DMS 273 (cell line): ENCODE results near the gene PNLDC1.
"Not testable (repeated sequence)": the region's sequence is repeated elsewhere in the genome, so short reads cannot be mapped to it uniquely, and the experiment has no call there.

Source experiments
- DNase-seq: peaks from one replicate; lab custom pipeline; 2025; ENCODE audit not compliant: unreplicated experiment; lab: John Stamatoyannopoulos, UW

The PNLDC1 gene

DNA sequence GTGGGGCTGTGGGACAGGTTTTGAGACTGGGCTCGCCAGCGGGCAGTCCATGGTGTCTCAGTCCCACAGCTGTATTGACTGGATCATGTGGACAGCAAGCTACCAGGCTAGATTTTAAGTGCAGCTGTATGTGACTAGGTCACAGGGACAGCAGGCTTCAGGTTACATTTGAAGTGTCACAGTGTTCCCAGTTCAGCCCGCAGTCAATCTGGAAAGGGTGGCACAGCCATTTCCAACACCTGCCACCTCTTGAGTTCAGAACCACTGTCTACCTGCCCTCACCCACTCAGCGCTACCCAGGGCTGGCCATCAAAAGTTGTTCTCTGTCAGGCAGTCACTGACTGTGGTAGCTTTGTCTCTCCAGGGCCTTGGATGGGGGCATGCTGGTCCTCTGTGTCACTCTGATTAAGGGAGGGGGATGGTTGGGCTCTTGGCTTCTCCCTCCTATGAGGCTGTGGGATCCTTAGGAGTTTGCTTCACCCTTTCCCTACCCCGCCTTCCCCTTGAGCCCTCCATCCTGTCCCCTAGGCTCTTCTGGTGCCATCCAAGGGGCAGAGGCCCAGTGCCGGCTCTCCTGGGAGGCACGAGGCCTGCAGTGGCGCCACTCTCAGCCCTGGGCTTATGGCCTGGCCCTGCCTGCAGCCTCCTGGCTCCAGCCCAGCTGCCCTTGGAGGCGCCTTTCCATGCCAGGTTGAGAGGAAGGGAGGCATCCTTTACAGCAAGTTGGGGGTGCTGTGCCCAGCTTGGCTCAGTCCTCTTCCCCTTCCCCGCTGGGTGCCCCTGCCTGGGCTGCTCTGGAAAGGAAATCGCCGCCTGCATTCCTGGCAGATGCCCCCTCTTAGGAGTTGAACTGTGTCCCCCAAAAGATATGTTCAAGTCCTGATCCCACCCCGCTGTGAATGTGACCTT lies 44.9 kb downstream of the PNLDC1 start:
- DNase-seq: no peak

DNA sequence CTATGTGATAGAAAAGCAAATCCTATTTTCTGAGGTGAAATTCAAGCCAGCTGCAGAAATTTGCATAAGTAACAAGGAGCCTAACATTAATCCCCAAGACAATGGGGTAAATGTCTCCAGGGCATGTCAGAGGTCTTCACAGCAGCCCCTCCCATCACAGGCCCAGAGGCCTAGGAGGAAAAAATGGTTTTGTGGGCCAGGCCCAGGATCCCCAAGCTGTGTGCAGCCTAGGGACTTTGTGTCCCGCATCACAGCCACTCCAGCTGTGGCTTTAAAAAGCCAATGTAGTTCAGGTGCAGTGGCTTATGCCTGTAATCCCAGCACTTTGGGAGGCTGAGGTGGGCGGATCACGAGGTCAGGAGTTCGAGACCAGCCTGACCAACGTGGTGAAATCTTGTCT lies 48.5 kb downstream of the PNLDC1 start:
- DNase-seq: not testable (repeated sequence)

DNA sequence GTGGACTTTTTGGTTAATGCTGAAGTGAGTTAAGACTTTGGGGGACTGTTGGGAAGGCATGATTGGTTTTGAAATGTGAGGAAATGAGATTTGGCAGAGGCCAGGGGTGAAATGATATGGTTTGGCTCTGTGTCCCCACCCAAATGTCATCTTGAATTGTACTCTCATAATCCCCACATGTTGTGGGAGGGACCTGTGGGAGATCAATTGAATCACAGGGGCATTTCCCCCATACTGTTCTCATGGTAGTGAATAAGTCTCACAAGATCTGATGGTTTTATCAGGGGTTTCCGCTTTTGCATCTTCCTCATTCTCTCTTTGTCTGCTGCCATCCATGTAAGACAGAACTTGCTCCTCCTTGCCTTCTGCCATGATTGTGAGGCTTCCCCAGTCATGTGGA lies 49.8 kb downstream of the PNLDC1 start:
- DNase-seq: not testable (repeated sequence)

DNA sequence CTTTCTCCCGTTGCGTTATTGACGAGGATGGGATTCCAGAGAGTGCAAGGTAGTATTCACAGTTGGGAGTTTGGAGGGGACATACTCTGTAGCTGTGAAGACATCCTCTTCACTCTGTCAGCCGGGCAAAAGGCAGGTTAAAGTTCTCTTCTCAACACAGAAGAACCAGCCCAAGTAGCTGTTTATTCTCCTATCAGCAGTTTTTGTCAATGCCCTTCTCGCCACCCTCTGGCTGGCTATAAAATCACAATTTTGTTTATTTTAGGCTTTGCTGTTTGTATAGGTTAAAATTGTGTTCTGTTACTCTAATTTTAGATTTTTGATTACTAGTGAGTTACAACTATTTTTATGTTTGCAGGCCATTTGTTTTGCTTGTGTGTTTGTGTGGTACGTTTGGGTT lies 52.8 kb downstream of the PNLDC1 start:
- peak; percentile 44 for DNase-seq

DNA sequence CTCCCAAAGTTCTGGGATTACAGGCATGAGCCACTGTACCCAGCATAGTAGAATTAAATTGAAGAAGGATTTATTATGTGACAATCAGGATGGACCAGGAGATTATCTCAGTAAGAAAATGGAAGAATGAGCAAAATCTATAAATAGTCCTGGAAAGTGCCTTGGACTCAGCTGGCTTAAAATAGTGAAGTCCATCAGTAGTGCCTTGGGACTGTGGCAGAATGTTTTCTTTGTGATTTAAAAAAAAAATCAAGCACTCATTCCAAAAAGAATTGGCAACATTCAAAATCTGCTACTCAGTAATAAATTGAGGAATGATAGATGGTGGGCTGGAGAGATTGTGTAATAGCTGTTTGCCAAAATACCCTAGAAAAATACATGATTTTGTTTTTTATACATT lies 53.7 kb downstream of the PNLDC1 start:
- DNase-seq: no peak

DNA sequence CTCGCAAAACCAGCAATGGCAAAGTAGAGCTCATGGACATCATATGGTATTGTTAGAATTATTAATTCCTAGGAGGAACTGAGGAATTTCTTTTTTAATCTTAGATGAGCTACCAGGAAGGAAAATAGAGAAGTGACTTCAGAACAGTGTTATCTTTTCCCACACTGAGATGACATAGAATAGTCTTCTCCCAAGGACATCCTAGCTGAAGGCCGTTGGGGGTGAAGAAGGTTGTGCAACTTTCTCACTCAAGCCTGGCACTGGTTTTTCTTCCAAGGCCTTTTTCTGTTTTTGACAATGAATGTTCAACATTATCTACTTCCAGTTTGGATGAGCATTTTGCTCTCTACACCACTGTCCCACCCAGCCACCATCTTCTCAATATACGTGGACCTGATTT lies 54.9 kb downstream of the PNLDC1 start:
- DNase-seq: no peak

DNA sequence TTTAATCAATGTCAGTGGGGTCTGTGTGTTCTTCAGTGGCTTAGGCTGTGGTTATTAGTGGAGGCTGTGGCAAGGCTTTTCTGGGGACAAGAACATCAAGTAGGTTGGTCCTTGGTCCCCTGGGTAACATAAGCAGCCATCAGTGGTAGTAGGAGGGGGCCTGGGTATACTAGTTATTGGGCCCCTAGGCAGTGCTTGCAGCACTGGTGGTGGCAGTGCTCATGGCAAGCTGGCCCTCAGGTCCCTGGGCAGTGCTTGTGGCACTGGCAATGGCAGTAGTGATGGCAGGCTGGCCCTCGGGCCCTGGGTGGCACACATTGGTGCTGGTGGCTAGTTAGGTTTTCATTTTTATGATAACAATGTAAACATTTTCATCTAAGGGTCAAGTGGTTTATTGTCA lies 58.2 kb downstream of the PNLDC1 start:
- no peak for DNase-seq

DNA sequence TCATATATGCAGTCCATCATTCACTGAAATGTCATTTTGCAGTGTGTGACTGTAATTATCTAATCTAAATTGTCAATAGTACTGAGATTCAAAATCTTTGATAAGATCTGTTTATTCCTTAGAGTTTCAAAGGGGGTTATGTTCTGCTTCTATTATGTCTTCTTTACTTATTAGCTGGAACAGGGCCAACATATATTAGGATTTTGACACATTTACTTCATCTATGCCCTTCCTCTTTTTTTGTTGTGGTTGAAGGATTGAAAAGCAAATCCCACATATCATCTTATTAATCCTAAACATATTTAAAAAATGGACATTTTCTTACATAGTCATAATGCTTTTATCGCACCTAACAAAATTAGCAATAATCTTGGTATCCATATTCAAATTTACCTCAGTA lies 60.4 kb downstream of the PNLDC1 start:
- DNase-seq: no peak

DNA sequence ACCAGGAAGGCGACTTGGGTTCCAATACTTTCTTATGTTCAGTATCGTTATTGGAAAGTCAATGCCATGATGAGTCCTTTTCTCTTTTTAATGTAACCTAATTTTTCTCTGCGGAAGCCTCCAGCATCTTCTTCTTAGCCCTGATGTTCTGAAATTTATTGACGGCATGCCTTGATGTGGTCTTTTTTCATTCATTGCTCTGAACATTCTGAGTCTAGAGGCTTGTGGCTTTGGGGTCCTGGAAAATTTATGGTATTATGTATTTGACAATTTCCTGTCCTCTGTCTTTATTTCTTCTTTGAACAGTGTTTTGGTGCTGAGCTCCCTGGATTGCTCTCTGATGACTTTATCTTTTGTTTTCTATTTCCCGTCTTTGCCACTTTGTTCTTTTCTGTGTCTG lies 62.0 kb downstream of the PNLDC1 start:
- no peak for DNase-seq

DNA sequence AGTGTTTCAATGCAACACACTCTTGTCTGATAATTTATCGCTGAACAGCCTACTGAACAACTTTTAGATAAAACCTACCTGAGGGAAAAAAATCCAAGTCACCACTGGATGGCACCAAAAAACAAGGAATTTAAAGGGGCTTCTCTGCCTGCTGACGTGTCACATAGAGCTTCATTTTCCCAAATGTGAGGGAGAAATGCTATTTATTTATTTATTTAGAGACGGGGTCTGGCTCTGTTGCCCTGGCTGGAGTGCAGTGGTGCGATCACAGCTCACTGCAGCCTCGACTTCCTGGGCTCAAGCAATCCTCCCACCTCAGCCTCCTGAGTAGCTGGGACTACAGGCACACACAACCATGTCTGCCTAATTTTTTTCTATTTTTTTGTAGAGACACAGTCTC lies 63.3 kb downstream of the PNLDC1 start:
- peak; percentile 85 for DNase-seq

DNA sequence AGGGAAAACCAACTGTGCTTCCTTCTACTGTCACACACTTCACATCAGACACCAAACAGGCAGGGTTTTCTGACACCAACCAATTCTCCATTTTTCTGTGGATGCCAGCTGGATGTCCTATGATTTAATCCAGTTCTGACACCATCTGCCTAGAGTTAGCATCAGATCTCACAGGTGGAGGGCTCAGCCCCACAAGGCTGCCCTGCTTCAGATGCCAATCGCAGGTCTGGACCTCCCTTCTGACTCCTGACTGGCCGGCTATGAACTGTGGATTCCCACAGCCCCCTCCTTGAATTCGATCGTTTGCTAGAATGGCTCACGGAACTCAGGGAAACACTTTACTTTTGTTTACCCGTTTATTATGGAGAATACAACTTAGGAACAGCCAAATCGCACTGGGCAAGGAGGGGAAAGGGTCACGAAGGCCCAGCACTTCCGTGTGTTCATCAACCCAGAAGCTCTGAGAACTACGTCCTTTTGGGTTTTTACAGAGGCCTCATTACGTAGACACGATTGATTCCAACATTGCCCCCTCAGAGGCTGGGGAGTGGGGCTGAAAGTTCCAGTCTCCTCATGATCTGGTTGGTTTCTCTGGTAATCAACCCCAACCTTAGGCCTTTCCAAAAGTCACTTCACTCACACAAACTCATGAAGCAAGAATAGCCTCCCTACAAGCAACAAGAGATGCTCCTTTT lies 65.3 kb downstream of the PNLDC1 start:
- DNase-seq: peak; percentile 44

DNA sequence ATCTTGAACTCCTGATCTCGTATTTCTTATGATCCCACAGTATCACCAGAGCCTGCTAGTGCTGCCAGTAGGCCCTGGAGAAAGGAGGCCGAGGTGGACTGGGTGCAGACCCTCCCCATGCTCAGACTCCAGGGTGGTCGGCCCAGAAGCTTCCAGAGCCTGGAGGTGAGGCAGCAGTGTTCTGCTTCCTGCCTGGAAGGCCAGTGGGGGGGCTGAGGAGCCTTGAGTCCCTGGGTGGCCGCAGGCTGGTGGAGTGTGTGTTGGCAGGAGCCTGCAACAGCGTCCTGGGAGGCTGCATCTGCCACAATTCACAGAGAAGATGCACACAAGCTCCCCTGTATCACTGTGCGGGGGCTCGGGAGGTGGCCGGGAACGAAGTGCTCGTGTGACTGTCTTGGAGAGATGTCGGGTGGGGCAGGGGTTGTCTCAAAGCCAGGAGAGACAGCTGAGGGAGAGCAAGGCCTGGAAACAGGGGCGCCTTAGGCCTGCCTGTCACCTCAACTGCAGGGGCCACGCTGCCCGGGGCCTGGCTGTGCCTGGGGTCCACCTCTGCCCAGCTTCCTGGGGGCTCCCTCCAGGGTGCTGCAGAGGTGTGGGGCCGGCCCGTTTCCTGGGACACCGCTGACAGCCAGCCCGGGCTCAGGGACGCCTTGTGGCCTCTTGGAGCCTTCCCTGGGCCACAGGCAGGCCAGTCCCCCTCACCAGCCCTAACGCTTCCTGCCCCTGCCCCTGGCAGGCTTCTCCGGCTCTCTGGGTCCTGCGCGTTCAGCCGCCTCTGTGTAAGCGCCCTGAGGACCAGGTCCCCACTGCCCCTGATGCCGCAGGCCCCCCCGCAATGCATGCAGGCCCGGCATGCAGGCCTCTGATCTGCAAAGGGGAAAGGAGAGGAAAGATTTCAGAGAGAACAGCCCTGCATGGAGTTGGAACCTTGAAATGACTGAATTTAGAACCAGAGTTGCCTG lies 66.5 kb downstream of the PNLDC1 start:
- DNase-seq: no peak
